Measurements from ENCODE around the gene TTLL12. TPM values are rescaled to one million over a fixed set of nuclear protein-coding genes. Genes with fewer than 3 reads are reported as not detected.

TTLL12 gene
- total RNA-seq, 4 donors from 2014 or later: 65.9 to 85.5 (median 72.8) TPM

DNA sequence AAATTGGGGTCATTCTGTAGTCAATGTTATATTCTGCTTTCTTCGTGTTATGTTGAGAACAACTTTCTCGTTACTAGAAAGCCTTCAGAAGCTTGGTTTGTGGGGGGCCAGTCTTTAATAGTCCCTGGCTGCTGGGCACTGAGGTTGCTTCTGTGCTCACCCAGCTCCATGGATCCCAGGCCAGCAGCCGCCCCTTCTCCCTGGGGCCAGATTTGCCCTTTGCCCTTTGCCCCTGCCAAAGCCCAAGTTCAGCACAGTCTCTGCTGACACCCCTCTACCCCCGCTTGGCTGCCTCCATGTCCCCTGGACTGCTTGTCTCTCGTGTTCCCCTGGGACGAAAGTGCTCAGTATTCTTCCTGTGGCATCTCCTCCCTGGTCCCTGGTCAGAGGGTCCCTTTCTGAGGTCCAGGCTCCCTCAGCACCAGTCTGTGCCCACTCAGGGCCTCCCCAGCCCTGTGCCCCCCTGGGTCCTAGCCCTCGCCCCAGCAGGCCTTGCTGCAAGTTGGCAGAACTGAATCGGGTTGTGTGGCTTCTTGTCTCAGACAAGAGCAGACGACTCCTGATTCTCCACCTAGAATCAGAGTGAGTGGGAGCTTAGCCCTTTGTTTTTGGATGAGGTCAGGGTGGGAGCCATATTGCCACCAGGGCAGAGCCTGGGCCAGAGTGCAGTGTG, 28.9 kb downstream of the TTLL12 start:
- 60 to 71% methylated on average over 9 of the region's 9 CpGs for WGBS, 2 donors
- H3K4me3 ChIP-seq (ENCODE audit: low read depth, poor library complexity, severe bottlenecking): no peak overlapping the region
- DNase-seq (ENCODE audit: low spot score in 2 of 2): no peak
- no peak for TF ChIP-seq POLR2A (IDR thresholded peaks at IDR 0.05)
- TF ChIP-seq, protein P1, sequence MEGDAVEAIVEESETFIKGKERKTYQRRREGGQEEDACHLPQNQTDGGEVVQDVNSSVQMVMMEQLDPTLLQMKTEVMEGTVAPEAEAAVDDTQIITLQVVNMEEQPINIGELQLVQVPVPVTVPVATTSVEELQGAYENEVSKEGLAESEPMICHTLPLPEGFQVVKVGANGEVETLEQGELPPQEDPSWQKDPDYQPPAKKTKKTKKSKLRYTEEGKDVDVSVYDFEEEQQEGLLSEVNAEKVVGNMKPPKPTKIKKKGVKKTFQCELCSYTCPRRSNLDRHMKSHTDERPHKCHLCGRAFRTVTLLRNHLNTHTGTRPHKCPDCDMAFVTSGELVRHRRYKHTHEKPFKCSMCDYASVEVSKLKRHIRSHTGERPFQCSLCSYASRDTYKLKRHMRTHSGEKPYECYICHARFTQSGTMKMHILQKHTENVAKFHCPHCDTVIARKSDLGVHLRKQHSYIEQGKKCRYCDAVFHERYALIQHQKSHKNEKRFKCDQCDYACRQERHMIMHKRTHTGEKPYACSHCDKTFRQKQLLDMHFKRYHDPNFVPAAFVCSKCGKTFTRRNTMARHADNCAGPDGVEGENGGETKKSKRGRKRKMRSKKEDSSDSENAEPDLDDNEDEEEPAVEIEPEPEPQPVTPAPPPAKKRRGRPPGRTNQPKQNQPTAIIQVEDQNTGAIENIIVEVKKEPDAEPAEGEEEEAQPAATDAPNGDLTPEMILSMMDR (IDR thresholded peaks at IDR 0.05): no peak
- intact Hi-C loops (cut with DNase I; ENCODE audit: low total_unique reads): no loop called here

- no peak for TF ChIP-seq POLR2A (IDR thresholded peaks at IDR 0.05)
- TF ChIP-seq, protein P1 (IDR thresholded peaks at IDR 0.05): no peak
- intact Hi-C loops (cut with DNase I; ENCODE audit: low total_unique reads): no loop called here
- WGBS, 2 donors: 76 to 80% methylated on average over 12 of the region's 12 CpGs
- H3K4me3 ChIP-seq (ENCODE audit: low read depth, poor library complexity, severe bottlenecking): no peak overlapping the region
- no peak for DNase-seq (ENCODE audit: low spot score in 2 of 2)
These were observed 30.5 kb downstream of the TTLL12 start for GRCh38 chr22:43156413-43156812.

- TF ChIP-seq POLR2A (IDR thresholded peaks at IDR 0.05): no peak
- TF ChIP-seq, protein P1 (IDR thresholded peaks at IDR 0.05): no peak
- intact Hi-C loops (cut with DNase I; ENCODE audit: low total_unique reads): loop anchor here (2.0 kb wide), 1 partner anchor 27 kb away; no protein-coding TSS in a partner anchor
- H3K4me3 ChIP-seq (ENCODE audit: low read depth, poor library complexity, severe bottlenecking): no peak overlapping the region
- no peak for DNase-seq (ENCODE audit: low spot score in 2 of 2)
- 64 to 66% methylated on average over 5 of the region's 5 CpGs for WGBS, 2 donors
These were observed 31.1 kb downstream of the TTLL12 start for GRCh38 chr22:43155789-43156188.

GRCh38 chr22:43154887-43155536, 31.9 kb downstream of the TTLL12 start:
- DNase-seq (ENCODE audit: low spot score in 2 of 2): peak; percentile 47 to 93

DNA sequence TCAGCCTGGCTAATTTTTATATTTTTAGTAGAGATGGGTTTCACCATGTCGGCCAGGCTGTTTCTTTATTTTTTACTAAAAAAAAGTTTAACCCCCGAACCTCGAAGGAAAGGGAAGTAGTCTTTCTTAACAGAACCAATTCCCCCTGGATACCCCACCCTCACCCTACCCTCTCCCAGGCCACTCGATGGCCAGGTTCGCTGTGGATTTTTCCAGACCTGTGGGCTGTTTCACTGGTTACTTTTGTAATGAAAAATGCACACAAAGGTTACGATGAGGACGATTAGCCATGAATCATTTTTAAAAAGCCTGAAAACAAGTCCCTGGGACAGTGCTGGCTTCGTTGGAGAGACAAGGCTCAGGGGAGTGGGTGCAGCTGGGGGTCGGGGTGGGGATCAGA, 33.0 kb downstream of the TTLL12 start:
- intact Hi-C loops (cut with DNase I; ENCODE audit: low total_unique reads): loop anchor here (2.0 kb wide), 1 partner anchor 25 kb away; no protein-coding TSS in a partner anchor
- DNase-seq (ENCODE audit: low spot score in 2 of 2): no peak
- H3K4me3 ChIP-seq (ENCODE audit: low read depth, poor library complexity, severe bottlenecking): no peak overlapping the region
- 45 to 52% methylated on average over 9 of the region's 9 CpGs for WGBS, 2 donors
- TF ChIP-seq, protein P1 (IDR thresholded peaks at IDR 0.05): no peak
- no peak for TF ChIP-seq POLR2A (IDR thresholded peaks at IDR 0.05)

More at GRCh38 chr22:43154887-43155536, 31.9 kb downstream of the TTLL12 start:
- H3K4me3 ChIP-seq (ENCODE audit: low read depth, poor library complexity, severe bottlenecking): no peak overlapping the region
- intact Hi-C loops (cut with DNase I; ENCODE audit: low total_unique reads): loop anchor here (2.0 kb wide), 1 partner anchor 26 kb away; no protein-coding TSS in a partner anchor
- no peak for TF ChIP-seq POLR2A (IDR thresholded peaks at IDR 0.05)
- TF ChIP-seq, protein P1 (IDR thresholded peaks at IDR 0.05): no peak
- 63 to 75% methylated on average over 24 to 25 of the region's 27 CpGs for WGBS, 2 donors

Measured in lower leg skin (tissue), 4 donors.